Activated T-helper 2 cell treated with anti-CD3 and anti-CD28 coated beads, Interferon-gamma antibody, Interleukin-2, Interleukin-4, amounts not matched to agents 10 μg/mL and 5 μg/mL and 100 μg/mL, durations not matched to agents 14 hours and 24 hours and 36 hours (primary cell): ENCODE results near the gene SH3BP5. TPM values are rescaled to one million over a fixed set of nuclear protein-coding genes. Genes with fewer than 3 reads are reported as not detected.
A peak's percentile ranks its signal among the peaks of the same experiment; 100 is the strongest.
"Not testable (repeated sequence)": the region's sequence is repeated elsewhere in the genome, so short reads cannot be mapped to it uniquely, and the experiment has no call there.

ENCODE experiments used
- DNase-seq: peaks from one replicate; pipeline ENCODE4 v3.0.0; 2021; ENCODE audit warnings: low spot score
- H3K27ac Mint-ChIP-seq: one replicate; pipeline ENCODE4 v1.8.0; 2021; ENCODE audit warnings: mixed read lengths
- H3K27me3 Mint-ChIP-seq: one replicate; pipeline ENCODE4 v1.8.0; 2021; ENCODE audit warnings: low read depth, mixed read lengths
- H3K36me3 Mint-ChIP-seq: one replicate; pipeline ENCODE4 v1.8.0; 2021; ENCODE audit warnings: low read depth, mixed read lengths
- H3K4me1 Mint-ChIP-seq: one replicate; pipeline ENCODE4 v1.8.0; 2021; ENCODE audit warnings: low read depth, mixed read lengths
- H3K4me3 Mint-ChIP-seq: one replicate; pipeline ENCODE4 v1.8.0; 2021; ENCODE audit warnings: low read depth, mild to moderate bottlenecking, moderate library complexity, mixed read lengths
- H3K9me3 Mint-ChIP-seq: one replicate; pipeline ENCODE4 v1.8.0; 2021; ENCODE audit warnings: mixed read lengths
- intact Hi-C: fragments of 100-400 bp; cut with micrococcal nuclease; formaldehyde crosslinking; loops from one replicate; pipeline ENCODE4 v1.15.1; 2023
- total RNA-seq: library from RNA; stranded (reverse); gene quantifications from 2 replicates; pipeline ENCODE4 v1.2.3, GENCODE V29; 2022

Gene SH3BP5
- 14.8 and 15.0 TPM in 2 replicates for total RNA-seq

- intact Hi-C loops: loop anchor here (1.0 to 5.0 kb wide), 5 partner anchors 22 to 64 kb away; no protein-coding TSS in a partner anchor
- Mint-ChIP-seq H3K4me1 (peaks cover 45% of the 10 kb centered on the region), H3K36me3 (peaks cover 35% of the 10 kb centered on the region), H3K27ac (peak within 1 kb of the TSS; percentile 77), H3K4me3 (peak within 1 kb of the TSS; percentile 90), H3K27me3 (peaks cover 2% of the 10 kb centered on the region), H3K9me3 (no peaks in the 10 kb centered on the region)
- DNase-seq: peak; percentile 68
These were observed at the start of gene SH3BP5 for GRCh38 chr3:15332405-15333098. TSS of gene SH3BP5 (minus strand) at chr3:15332586. CDS start at chr3:15332408, 178 bp downstream.

GRCh38 chr3:15380980-15381890, 48.8 kb upstream of the SH3BP5 start:
- intact Hi-C loops: no loop called here

GRCh38 chr3:15377961-15378791, 45.8 kb upstream of the SH3BP5 start:
- Mint-ChIP-seq H3K27ac (peak overlapping the region; percentile 76), H3K4me1 (peaks cover 10% of the 10 kb centered on the region), H3K36me3 (no peaks in the 10 kb centered on the region), H3K4me3 (no peak overlapping the region), H3K9me3 (no peaks in the 10 kb centered on the region), H3K27me3 (no peaks in the 10 kb centered on the region)
- intact Hi-C loops: loop anchor here (1.0 to 2.0 kb wide), 6 partner anchors 17 to 171 kb away; partner anchors contain the start of genes CAPN7 and SH3BP5
- DNase-seq: peak; percentile 92

More at GRCh38 chr3:15380980-15381890, 48.8 kb upstream of the SH3BP5 start:
- Mint-ChIP-seq H3K36me3 (no peaks in the 10 kb centered on the region), H3K4me1 (peaks cover 10% of the 10 kb centered on the region), H3K27me3 (no peaks in the 10 kb centered on the region), H3K27ac (no peak overlapping the region), H3K9me3 (no peaks in the 10 kb centered on the region), H3K4me3 (no peak overlapping the region)
- no peak for DNase-seq

- H3K4me1 Mint-ChIP-seq: peaks cover 10% of the 10 kb centered on the region
- no peak for DNase-seq
- H3K27me3 Mint-ChIP-seq: no peaks in the 10 kb centered on the region
- H3K27ac Mint-ChIP-seq: no peak overlapping the region
- intact Hi-C loops: no loop called here
- H3K36me3 Mint-ChIP-seq: no peaks in the 10 kb centered on the region
- H3K4me3 Mint-ChIP-seq: no peak overlapping the region
- no peaks in the 10 kb centered on the region for H3K9me3 Mint-ChIP-seq
These were observed 43.1 kb upstream of the SH3BP5 start for GRCh38 chr3:15375461-15376000.

- Mint-ChIP-seq H3K4me3 (no peak overlapping the region), H3K27ac (no peak overlapping the region), H3K36me3 (no peaks in the 10 kb centered on the region), H3K4me1 (peaks cover 5% of the 10 kb centered on the region), H3K27me3 (no peaks in the 10 kb centered on the region), H3K9me3 (no peaks in the 10 kb centered on the region)
- intact Hi-C loops: no loop called here
- no peak for DNase-seq
These were observed 40.5 kb upstream of the SH3BP5 start for GRCh38 chr3:15372918-15373317.

- Mint-ChIP-seq H3K27ac (no peak overlapping the region), H3K27me3 (no peaks in the 10 kb centered on the region), H3K4me1 (peaks cover 15% of the 10 kb centered on the region), H3K4me3 (no peak overlapping the region), H3K9me3 (no peaks in the 10 kb centered on the region), H3K36me3 (no peaks in the 10 kb centered on the region)
- intact Hi-C loops: loop anchor here (10.0 kb wide), 1 partner anchor 376 kb away; no protein-coding TSS in a partner anchor
- DNase-seq: no peak
These were observed 36.3 kb upstream of the SH3BP5 start for GRCh38 chr3:15368561-15369135.

GRCh38 chr3:15367059-15367458, 34.7 kb upstream of the SH3BP5 start:
- Mint-ChIP-seq H3K27me3 (no peaks in the 10 kb centered on the region), H3K4me3 (no peak overlapping the region), H3K9me3 (no peaks in the 10 kb centered on the region), H3K27ac (peak overlapping the region; percentile 32), H3K36me3 (no peaks in the 10 kb centered on the region), H3K4me1 (peaks cover 24% of the 10 kb centered on the region)
- intact Hi-C loops: loop anchor here (10.0 kb wide), 1 partner anchor 378 kb away; no protein-coding TSS in a partner anchor
- no peak for DNase-seq

- not testable (repeated sequence) for H3K27me3 Mint-ChIP-seq, H3K36me3 Mint-ChIP-seq, H3K27ac Mint-ChIP-seq, H3K9me3 Mint-ChIP-seq, DNase-seq, H3K4me3 Mint-ChIP-seq
- intact Hi-C loops: loop anchor here (10.0 kb wide), 1 partner anchor 381 kb away; no protein-coding TSS in a partner anchor
- peaks cover 41% of the 10 kb centered on the region for H3K4me1 Mint-ChIP-seq
These were observed 31.7 kb upstream of the SH3BP5 start for GRCh38 chr3:15364078-15364477.

- H3K4me3 Mint-ChIP-seq: peak overlapping the region; percentile 30
- H3K27me3 Mint-ChIP-seq: no peaks in the 10 kb centered on the region
- DNase-seq: peak; percentile 36
- intact Hi-C loops: loop anchor here (1.0 to 10.0 kb wide), 8 partner anchors 17 to 437 kb away; partner anchors contain the start of gene SH3BP5
- H3K27ac Mint-ChIP-seq: peak overlapping the region; percentile 81
- peaks cover 36% of the 10 kb centered on the region for H3K4me1 Mint-ChIP-seq
- H3K36me3 Mint-ChIP-seq: no peaks in the 10 kb centered on the region
- no peaks in the 10 kb centered on the region for H3K9me3 Mint-ChIP-seq
These were observed 29.3 kb upstream of the SH3BP5 start for GRCh38 chr3:15361494-15362214.

GRCh38 chr3:15360788-15361493, 28.6 kb upstream of the SH3BP5 start:
- peak overlapping the region; percentile 81 for H3K27ac Mint-ChIP-seq
- peaks cover under 1% of the 10 kb centered on the region for H3K36me3 Mint-ChIP-seq
- peaks cover 41% of the 10 kb centered on the region for H3K4me1 Mint-ChIP-seq
- intact Hi-C loops: loop anchor here (1.0 to 10.0 kb wide), 8 partner anchors 17 to 438 kb away; partner anchors contain the start of gene SH3BP5
- no peaks in the 10 kb centered on the region for H3K27me3 Mint-ChIP-seq
- no peaks in the 10 kb centered on the region for H3K9me3 Mint-ChIP-seq
- peak overlapping the region; percentile 30 for H3K4me3 Mint-ChIP-seq
- no peak for DNase-seq
